A549 (cell line): Measurements from ENCODE around the gene FARP2. TPM values are rescaled to one million over a fixed set of nuclear protein-coding genes. Genes with fewer than 3 reads are reported as not detected.
"Not testable (repeated sequence)": the region's sequence is repeated elsewhere in the genome, so short reads cannot be mapped to it uniquely, and the experiment has no call there.

Source experiments
- ATAC-seq, 2 experiments: fragments of 200-7000 bp in 1 of 2; fragments of >200 bp in 1 of 2; cut with Nextera tagmentation in 1 of 2; cut with Tn5 transposase in 1 of 2; 3 replicates each; pipeline versions ENCODE4 v1.8.0 to v1.9.1; 2018 to 2020; ENCODE audit warnings: mild to moderate bottlenecking in 1 of 2, moderate library complexity in 1 of 2
- CTCF ChIA-PET: fragments of 300-600 bp; sonication (Branson Sonifier 250); formaldehyde crosslinking; extraction: SDS; loops from one replicate; lab custom pipeline; 2021; ENCODE audit warnings: antibody characterized with exemption, inconsistent platforms; lab: Yijun Ruan, JAX
- POLR2A ChIA-PET: fragments of 350-600 bp; formaldehyde crosslinking; extraction: SDS; loops from one replicate; lab custom pipeline; 2021; ENCODE audit warnings: antibody characterized with exemption, inconsistent platforms; lab: Yijun Ruan, JAX
- DNase-seq, 2 experiments: peaks; one replicate each; pipeline versions ENCODE4 v3.0.0 to v3.0.0-alpha.2; 2011 to 2016; ENCODE audit warnings: low read depth in 1 of 2, low spot score in 1 of 2
- FAIRE-seq: peaks from 2 replicates; lab custom pipeline; 2011; peaks lifted over from hg19 to GRCh38; lab: Jason Lieb, UNC
- H3K27ac ChIP-seq, 2 experiments: fragments of >200 bp; sonication (Bioruptor Twin); formaldehyde crosslinking; 3 replicates each; pipeline ENCODE4 v1.5.1; 2016 to 2017
- H3K4me1 ChIP-seq: fragments of >200 bp; sonication (Bioruptor Twin); formaldehyde crosslinking; 3 replicates; pipeline ENCODE4 v1.6.1; 2016
- H3K4me2 ChIP-seq: fragments of >200 bp; sonication (Bioruptor Twin); formaldehyde crosslinking; 3 replicates; pipeline ENCODE4 v1.6.1; 2016
- H3K4me3 ChIP-seq: fragments of >200 bp; sonication (Bioruptor Twin); formaldehyde crosslinking; 3 replicates; pipeline ENCODE4 v1.5.1; 2016
- H3K9me3 ChIP-seq: fragments of >200 bp; sonication (Bioruptor Twin); formaldehyde crosslinking; 3 replicates; pipeline ENCODE4 v1.6.1; 2016
- BCL3 ChIP-seq: fragments of >200 bp; sonication (Bioruptor Twin); formaldehyde crosslinking; IDR thresholded peaks from 3 replicates; pipeline ENCODE4 v1.6.1; 2016
- BHLHE40 ChIP-seq: IDR thresholded peaks from 2 replicates; pipeline ENCODE4 v1.6.1; 2012; ENCODE audit warnings: low read depth, low read length, inconsistent platforms
- CEBPB ChIP-seq, 2 experiments: fragments of >200 bp in 1 of 2; sonication (Bioruptor Twin) in 1 of 2; formaldehyde crosslinking in 1 of 2; IDR thresholded peaks; 2 replicates each; pipeline ENCODE4 v1.6.1; 2012 to 2016
- CHD2 ChIP-seq: fragments of 150-350 bp; IDR thresholded peaks from 2 replicates; pipeline ENCODE4 v1.6.1; 2014; ENCODE audit warnings: low read length; ENCODE audit not compliant: partially characterized antibody
- EHMT2 ChIP-seq: fragments of 200-600 bp; sonication (generic); IDR thresholded peaks from 2 replicates; pipeline ENCODE4 v1.6.1; 2016; ENCODE audit warnings: antibody characterized with exemption, low read depth, mild to moderate bottlenecking, moderate library complexity
- EP300 ChIP-seq, 2 experiments: fragments of >200 bp; sonication (Bioruptor Twin); formaldehyde crosslinking; IDR thresholded peaks; 2 replicates in 1 of 2; 3 replicates in 1 of 2; pipeline ENCODE4 v1.6.1; 2016 to 2017
- FOSB ChIP-seq: fragments of 250-450 bp; sonication (Bioruptor Pico); IDR thresholded peaks from 2 replicates; pipeline ENCODE4 v1.5.0; 2020; ENCODE audit warnings: mild to moderate bottlenecking, moderate library complexity
- FOSL2 ChIP-seq, 2 experiments: fragments of 450-650 bp in 1 of 2; fragments of >200 bp in 1 of 2; sonication (Bioruptor Twin) in 1 of 2; formaldehyde crosslinking; IDR thresholded peaks; 2 replicates each; pipeline versions ENCODE4 v1.5.0 to v1.6.1; 2016 to 2020; ENCODE audit warnings: mild to moderate bottlenecking in 1 of 2, moderate library complexity in 1 of 2
- GATA3 ChIP-seq: IDR thresholded peaks from 2 replicates; pipeline ENCODE4 v1.6.1; 2012; ENCODE audit warnings: borderline replicate concordance
- HES2 ChIP-seq: fragments of >200 bp; sonication (Bioruptor Twin); formaldehyde crosslinking; IDR thresholded peaks from 2 replicates; pipeline ENCODE4 v1.6.1; 2016
- HEYL ChIP-seq: fragments of 250-450 bp; sonication (Bioruptor Pico); IDR thresholded peaks from 2 replicates; pipeline ENCODE4 v1.8.0; 2021; ENCODE audit warnings: mild to moderate bottlenecking, moderate library complexity
- HMGXB4 ChIP-seq: fragments of 250-450 bp; sonication (Bioruptor Pico); IDR thresholded peaks from 2 replicates; pipeline ENCODE4 v1.5.0; 2021; ENCODE audit warnings: mild to moderate bottlenecking, moderate library complexity, borderline replicate concordance
- HOXA7 ChIP-seq: fragments of 250-450 bp; sonication (Bioruptor Pico); IDR thresholded peaks from 2 replicates; pipeline ENCODE4 v1.5.0; 2020; ENCODE audit warnings: mild to moderate bottlenecking, moderate library complexity
- JUN ChIP-seq, 2 experiments: fragments of >200 bp; sonication (Bioruptor Twin); formaldehyde crosslinking; IDR thresholded peaks; 2 replicates in 1 of 2; 3 replicates in 1 of 2; pipeline ENCODE4 v1.6.1; 2016 to 2017
- MAFK ChIP-seq: fragments of 450-650 bp; IDR thresholded peaks from 2 replicates; pipeline ENCODE4 v1.6.1; 2014; ENCODE audit not compliant: partially characterized antibody
- PBX3 ChIP-seq: IDR thresholded peaks from 2 replicates; pipeline ENCODE4 v1.6.1; 2012
- POLR2AphosphoS2 ChIP-seq: conservative IDR thresholded peaks from 2 replicates; pipeline ENCODE4 v1.6.1; 2012; ENCODE audit warnings: low read length, improper control_type of control experiment, inconsistent platforms
- RARB ChIP-seq: fragments of 250-450 bp; sonication (Bioruptor Pico); IDR thresholded peaks from 2 replicates; pipeline ENCODE4 v1.8.0; 2021; ENCODE audit warnings: mild to moderate bottlenecking, moderate library complexity
- RFX5 ChIP-seq: fragments of 450-650 bp; IDR thresholded peaks from 2 replicates; pipeline ENCODE4 v1.7.1; 2014; ENCODE audit warnings: antibody characterized with exemption, mild to moderate bottlenecking, moderate library complexity
- USF2 ChIP-seq: fragments of 450-650 bp; IDR thresholded peaks from 2 replicates; pipeline ENCODE4 v1.6.1; 2014; ENCODE audit warnings: antibody characterized with exemption
- ZC3H11A ChIP-seq: fragments of 450-650 bp; IDR thresholded peaks from 2 replicates; pipeline ENCODE4 v1.6.1; 2014; ENCODE audit warnings: antibody characterized with exemption, mild to moderate bottlenecking
- ZFP36 ChIP-seq: fragments of 450-650 bp; IDR thresholded peaks from 2 replicates; pipeline ENCODE4 v1.6.1; 2014; ENCODE audit warnings: borderline replicate concordance; ENCODE audit not compliant: partially characterized antibody
- ZSCAN20 ChIP-seq: fragments of 250-450 bp; sonication (Bioruptor Pico); IDR thresholded peaks from 2 replicates; pipeline ENCODE4 v1.8.0; 2022; ENCODE audit warnings: mild to moderate bottlenecking, moderate library complexity
- WGBS: methylation state at CpG from one replicate; pipeline ENCODE4 v1.1.6; 2017; ENCODE audit errors: missing lambda C conversion rate; 5-methylcytosine and 5-hydroxymethylcytosine counted together
- polyA plus RNA-seq, 4 experiments: library from polyadenylated mRNA; depleted of rRNA in 3 of 4; stranded (reverse); fragments of >200 nt; fragmentation: RNase III in 1 of 4; extraction: RNeasy Plus Mini Kit Qiagen cat#74134 plus additional on column Dnase treatment in 1 of 4; gene quantifications; 2 replicates in 3 of 4; 3 replicates in 1 of 4; pipeline ENCODE4 v1.2.3, GENCODE V29; 2011 to 2017

FARP2 gene
- polyA plus RNA-seq, 2 of the 4 experiments (the other 2 are of a cell fraction): 17.0 to 29.1 TPM

GRCh38 chr2:241317391-241317790 lies 38.7 kb upstream of the FARP2 start (continued):
- TF ChIP-seq PBX3 (no peak), ZFP36 (no peak), ZSCAN20 (no peak)

- peaks cover 55% of the 10 kb centered on the region for H3K4me1 ChIP-seq
- DNase-seq, H3K27ac ChIP-seq, FAIRE-seq, ATAC-seq, POLR2A ChIA-PET, H3K9me3 ChIP-seq: not testable (repeated sequence)
- H3K4me2 ChIP-seq: peak overlapping the region; percentile 97
- 93% methylated on average over 6 of the region's 6 CpGs for WGBS
- TF ChIP-seq MAFK: peak; percentile 76
- H3K4me3 ChIP-seq: peak overlapping the region; percentile 76; the same call in 1 of the 3 replicates
- CTCF ChIA-PET: interaction anchor here (1.5 to 2.1 kb wide), 2 partner anchors 13 to 478 kb away, joined by 3 to 9 read pairs; no protein-coding TSS in a partner anchor
Measured at GRCh38 chr2:241318830-241319229, 37.3 kb upstream of the FARP2 start.

- no peak for TF ChIP-seq HOXA7
- no peak for TF ChIP-seq BCL3
- no peak for TF ChIP-seq FOSB (CRISPR knock-in tag)
- no peak for TF ChIP-seq FOSL2 (IDR thresholded peaks at IDR 0.05)
- no peak for TF ChIP-seq FOSL2 (CRISPR knock-in tag; IDR thresholded peaks at IDR 0.05)
- no peak for TF ChIP-seq GATA3
- TF ChIP-seq HMGXB4 (CRISPR knock-in tag): no peak
- no peak for TF ChIP-seq RFX5
- TF ChIP-seq USF2: no peak
Measured at GRCh38 chr2:241320394-241320793, 35.7 kb upstream of the FARP2 start.

GRCh38 chr2:241321033-241321432 lies 35.1 kb upstream of the FARP2 start:
- H3K27ac ChIP-seq: no peak overlapping the region
- DNase-seq (no peak), FAIRE-seq (no peak), ATAC-seq (no peak)
- 49% methylated on average over 1 of the region's 1 CpG for WGBS
- H3K4me1 ChIP-seq: peaks cover 52% of the 10 kb centered on the region
- peak overlapping the region; percentile 97; the same call in 2 of the 3 replicates for H3K4me2 ChIP-seq
- ChIA-PET CTCF (interaction anchor here (0.6 to 1.3 kb wide), 3 partner anchors 12 to 18 kb away, joined by 3 to 4 read pairs (median 4); no protein-coding TSS in a partner anchor), POLR2A (no interaction called here)
- no peaks in the 10 kb centered on the region for H3K9me3 ChIP-seq
- no peak overlapping the region for H3K4me3 ChIP-seq
- no peak for TF ChIP-seq FOSL2 (IDR thresholded peaks at IDR 0.05)
- no peak for TF ChIP-seq FOSL2 (CRISPR knock-in tag; IDR thresholded peaks at IDR 0.05)
- no peak for TF ChIP-seq USF2
- TF ChIP-seq ZFP36: no peak
- no peak for TF ChIP-seq HES2
- TF ChIP-seq JUN (IDR thresholded peaks at IDR 0.05): no peak
- TF ChIP-seq HOXA7: no peak
- TF ChIP-seq BHLHE40: no peak
- TF ChIP-seq RARB (CRISPR knock-in tag): no peak
- TF ChIP-seq ZC3H11A: no peak
- TF ChIP-seq EHMT2: no peak
- TF ChIP-seq CEBPB (IDR thresholded peaks at IDR 0.05): no peak
- TF ChIP-seq EP300 (IDR thresholded peaks at IDR 0.05): no peak
- no peak for TF ChIP-seq BCL3
- TF ChIP-seq POLR2AphosphoS2: no peak
- TF ChIP-seq HEYL (CRISPR knock-in tag): no peak
- TF ChIP-seq CHD2: no peak
- no peak for TF ChIP-seq RFX5

More at GRCh38 chr2:241320394-241320793, 35.7 kb upstream of the FARP2 start:
- 93% methylated on average over 8 of the region's 8 CpGs for WGBS
- ChIA-PET CTCF (interaction anchor here (0.6 to 0.9 kb wide), 3 partner anchors 13 to 19 kb away, joined by 3 to 5 read pairs (median 4); no protein-coding TSS in a partner anchor), POLR2A (no interaction called here)
- peaks cover 52% of the 10 kb centered on the region for H3K4me1 ChIP-seq
- FAIRE-seq: no peak
- peak overlapping the region; percentile 97 for H3K4me2 ChIP-seq
- no peak overlapping the region for H3K4me3 ChIP-seq
- no peak for ATAC-seq
- H3K9me3 ChIP-seq: no peaks in the 10 kb centered on the region
- no peak for DNase-seq
- H3K27ac ChIP-seq: no peak overlapping the region
